ENCODE results near the gene PAPPA. TPM values are rescaled to one million over a fixed set of nuclear protein-coding genes. Genes with fewer than 3 reads are reported as not detected.

PAPPA gene
- total RNA-seq, 3 donors from 2014 or later, result 0.61 to 2.5 (median 1.9) TPM

DNA sequence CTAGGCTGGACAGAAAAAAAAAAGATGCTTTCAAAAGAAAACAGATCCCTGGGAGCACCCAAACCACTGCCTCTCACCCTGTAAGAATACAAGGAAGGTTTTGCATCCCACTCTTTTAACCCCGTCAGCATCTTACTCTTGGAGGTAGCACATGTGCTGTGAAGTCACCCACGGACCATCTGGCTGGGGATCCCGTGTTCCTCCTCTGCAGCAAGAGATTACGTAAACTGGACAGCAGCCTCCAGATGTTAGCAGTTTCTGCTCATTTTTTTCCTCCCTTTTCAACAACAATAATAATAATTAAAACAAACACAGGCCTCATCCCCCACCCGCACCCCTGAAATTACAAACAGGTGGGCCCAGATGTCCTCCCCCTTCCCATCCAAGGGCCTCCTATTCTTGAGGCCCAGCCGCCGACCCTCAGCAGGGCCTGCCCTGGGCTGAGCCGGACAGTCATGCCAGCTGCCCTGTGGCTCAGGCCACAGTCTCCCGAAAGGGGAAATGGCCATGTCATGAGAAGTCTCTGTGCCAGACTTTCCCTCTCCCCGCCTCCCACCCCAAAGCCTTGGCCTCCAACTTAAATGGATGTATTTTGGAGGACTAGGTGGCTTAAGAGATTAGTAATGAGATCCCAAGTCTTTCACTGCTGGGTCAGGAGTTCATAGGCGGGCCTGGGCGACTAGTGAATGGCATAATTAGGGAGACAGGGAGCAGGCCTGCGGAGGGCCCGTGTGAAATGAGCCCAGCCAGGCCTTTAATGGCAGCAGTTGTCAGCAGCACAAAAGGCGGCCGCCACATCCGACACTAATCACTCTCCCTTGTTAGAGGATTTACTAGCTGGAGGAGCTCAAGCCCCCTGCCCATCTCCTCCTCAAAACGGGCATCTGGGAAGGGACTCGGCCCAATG lies 165.1 kb downstream of the PAPPA start:
- Histone ChIP-seq H3K4me1 (ENCODE audit: low read depth) (no peaks in the 10 kb centered on the region), H3K4me3 (no peak overlapping the region), H3K9me3 (no peaks in the 10 kb centered on the region), H3K36me3 (ENCODE audit: low read depth) (no peaks in the 10 kb centered on the region)
- TF ChIP-seq, protein P1, sequence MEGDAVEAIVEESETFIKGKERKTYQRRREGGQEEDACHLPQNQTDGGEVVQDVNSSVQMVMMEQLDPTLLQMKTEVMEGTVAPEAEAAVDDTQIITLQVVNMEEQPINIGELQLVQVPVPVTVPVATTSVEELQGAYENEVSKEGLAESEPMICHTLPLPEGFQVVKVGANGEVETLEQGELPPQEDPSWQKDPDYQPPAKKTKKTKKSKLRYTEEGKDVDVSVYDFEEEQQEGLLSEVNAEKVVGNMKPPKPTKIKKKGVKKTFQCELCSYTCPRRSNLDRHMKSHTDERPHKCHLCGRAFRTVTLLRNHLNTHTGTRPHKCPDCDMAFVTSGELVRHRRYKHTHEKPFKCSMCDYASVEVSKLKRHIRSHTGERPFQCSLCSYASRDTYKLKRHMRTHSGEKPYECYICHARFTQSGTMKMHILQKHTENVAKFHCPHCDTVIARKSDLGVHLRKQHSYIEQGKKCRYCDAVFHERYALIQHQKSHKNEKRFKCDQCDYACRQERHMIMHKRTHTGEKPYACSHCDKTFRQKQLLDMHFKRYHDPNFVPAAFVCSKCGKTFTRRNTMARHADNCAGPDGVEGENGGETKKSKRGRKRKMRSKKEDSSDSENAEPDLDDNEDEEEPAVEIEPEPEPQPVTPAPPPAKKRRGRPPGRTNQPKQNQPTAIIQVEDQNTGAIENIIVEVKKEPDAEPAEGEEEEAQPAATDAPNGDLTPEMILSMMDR (IDR thresholded peaks at IDR 0.05), result no peak
- ATAC-seq (peak; percentile 43), DNase-seq (peak in 2 of 3 donors; percentile 14 to 50)
- intact Hi-C loops (cut with DNase I, micrococcal nuclease), result no loop called here

DNA sequence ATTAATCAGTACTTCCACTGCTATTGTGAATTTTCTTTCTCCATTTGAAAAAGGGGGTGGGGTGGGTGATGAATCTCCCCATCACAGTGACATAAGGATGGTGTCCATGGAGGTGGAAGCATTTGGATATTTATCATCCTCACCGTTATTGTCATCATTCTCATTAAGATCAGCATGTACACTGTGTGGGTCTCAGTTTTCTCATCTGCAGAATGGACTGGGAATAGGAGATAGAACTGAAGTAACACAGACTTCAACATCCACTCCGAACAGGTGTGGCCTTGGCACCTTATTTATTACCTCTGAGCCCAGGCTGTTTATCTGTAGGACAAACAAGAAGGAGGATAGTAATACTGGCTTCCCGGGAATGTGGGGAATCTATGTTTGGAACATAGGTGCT lies 165.9 kb downstream of the PAPPA start:
- DNase-seq, result no peak
- H3K4me3 ChIP-seq, result no peak overlapping the region
- no peaks in the 10 kb centered on the region for H3K36me3 ChIP-seq (ENCODE audit: low read depth)
- intact Hi-C loops (cut with DNase I, micrococcal nuclease), result no loop called here
- H3K9me3 ChIP-seq, result no peaks in the 10 kb centered on the region
- TF ChIP-seq, protein P1 (IDR thresholded peaks at IDR 0.05), result no peak
- ATAC-seq, result no peak
- H3K4me1 ChIP-seq (ENCODE audit: low read depth), result no peaks in the 10 kb centered on the region

DNA sequence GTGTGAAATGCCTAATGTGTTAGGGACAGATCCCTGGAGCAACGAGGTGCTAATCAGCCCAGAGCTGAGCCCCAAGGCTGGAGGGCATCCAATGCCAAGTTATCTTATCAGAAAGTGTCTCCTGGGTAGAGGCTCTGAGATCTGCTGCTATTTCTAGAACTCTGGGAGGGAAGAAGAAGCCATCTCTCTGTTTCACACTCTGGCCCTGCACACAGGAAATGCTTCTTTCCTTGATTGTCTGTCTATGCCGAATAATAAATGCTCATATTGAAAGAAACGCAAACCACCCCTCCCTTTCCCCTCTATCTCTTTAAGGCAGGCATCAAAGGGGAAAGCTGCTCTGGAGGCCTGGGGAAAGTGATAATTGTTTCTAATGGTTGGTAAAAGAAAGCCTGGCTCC lies 166.7 kb downstream of the PAPPA start:
- no peaks in the 10 kb centered on the region for H3K9me3 ChIP-seq
- no peaks in the 10 kb centered on the region for H3K4me1 ChIP-seq (ENCODE audit: low read depth)
- DNase-seq (no peak), ATAC-seq (no peak)
- TF ChIP-seq, protein P1 (IDR thresholded peaks at IDR 0.05), result no peak
- no peaks in the 10 kb centered on the region for H3K36me3 ChIP-seq (ENCODE audit: low read depth)
- intact Hi-C loops (cut with DNase I, micrococcal nuclease), result no loop called here
- no peak overlapping the region for H3K4me3 ChIP-seq

DNA sequence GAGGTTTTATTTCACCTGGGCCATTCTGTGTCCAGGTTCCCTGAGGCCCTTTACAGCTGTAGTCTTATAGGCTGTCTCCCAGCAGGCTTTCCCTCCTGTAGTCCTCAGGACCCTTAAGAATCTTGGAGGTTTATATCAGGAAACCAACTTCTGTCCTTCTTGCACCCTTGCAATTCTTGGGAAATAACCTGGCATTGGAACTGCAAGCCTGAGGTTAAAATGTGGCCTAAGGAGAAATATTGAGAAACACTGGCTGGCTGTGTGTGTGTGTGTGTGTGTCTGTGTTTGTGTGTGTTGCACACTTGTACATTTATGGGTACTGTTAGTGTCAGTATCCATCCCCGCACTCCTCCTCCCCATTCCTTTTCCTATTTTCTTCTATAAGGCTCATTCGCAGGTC lies 168.9 kb downstream of the PAPPA start:
- no peaks in the 10 kb centered on the region for H3K9me3 ChIP-seq
- DNase-seq (no peak), ATAC-seq (no peak)
- no peaks in the 10 kb centered on the region for H3K36me3 ChIP-seq (ENCODE audit: low read depth)
- TF ChIP-seq, protein P1 (IDR thresholded peaks at IDR 0.05), result no peak
- intact Hi-C loops (cut with DNase I, micrococcal nuclease), result no loop called here
- H3K4me3 ChIP-seq, result no peak overlapping the region
- H3K4me1 ChIP-seq (ENCODE audit: low read depth), result no peaks in the 10 kb centered on the region

DNA sequence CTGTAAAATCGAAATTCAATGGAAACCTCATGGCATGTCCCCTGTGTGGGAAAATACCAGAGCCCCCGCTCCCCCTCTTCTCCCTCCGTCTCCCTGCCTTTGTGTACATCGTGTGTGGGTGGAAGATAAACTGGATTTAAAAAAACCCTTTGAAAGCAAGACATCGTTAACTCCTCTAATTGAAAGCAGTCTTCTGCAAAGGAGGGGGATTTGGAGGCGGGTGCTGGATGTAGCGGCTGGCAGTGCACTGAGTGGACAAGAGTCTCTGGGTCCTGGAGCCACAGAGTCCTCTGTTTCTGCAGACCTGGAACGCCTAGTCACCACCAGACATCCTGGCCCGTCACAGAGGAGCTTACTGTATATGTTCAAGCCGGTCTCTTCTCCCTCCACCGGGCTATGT lies 169.4 kb downstream of the PAPPA start:
- TF ChIP-seq, protein P1 (IDR thresholded peaks at IDR 0.05), result no peak
- Histone ChIP-seq H3K4me3 (no peak overlapping the region), H3K4me1 (ENCODE audit: low read depth) (no peaks in the 10 kb centered on the region), H3K9me3 (no peaks in the 10 kb centered on the region), H3K36me3 (ENCODE audit: low read depth) (no peaks in the 10 kb centered on the region)
- no peak for DNase-seq
- intact Hi-C loops (cut with DNase I, micrococcal nuclease), result no loop called here
- ATAC-seq, result no peak
